NCI-H345 treated with DMSO at 0.1 percent for 48 hours (cell line): ENCODE data around the gene PEX5.

Experiments
- DNase-seq: peaks from one replicate; lab custom pipeline; 2025; ENCODE audit not compliant: unreplicated experiment; lab: John Stamatoyannopoulos, UW

PEX5 gene

DNA sequence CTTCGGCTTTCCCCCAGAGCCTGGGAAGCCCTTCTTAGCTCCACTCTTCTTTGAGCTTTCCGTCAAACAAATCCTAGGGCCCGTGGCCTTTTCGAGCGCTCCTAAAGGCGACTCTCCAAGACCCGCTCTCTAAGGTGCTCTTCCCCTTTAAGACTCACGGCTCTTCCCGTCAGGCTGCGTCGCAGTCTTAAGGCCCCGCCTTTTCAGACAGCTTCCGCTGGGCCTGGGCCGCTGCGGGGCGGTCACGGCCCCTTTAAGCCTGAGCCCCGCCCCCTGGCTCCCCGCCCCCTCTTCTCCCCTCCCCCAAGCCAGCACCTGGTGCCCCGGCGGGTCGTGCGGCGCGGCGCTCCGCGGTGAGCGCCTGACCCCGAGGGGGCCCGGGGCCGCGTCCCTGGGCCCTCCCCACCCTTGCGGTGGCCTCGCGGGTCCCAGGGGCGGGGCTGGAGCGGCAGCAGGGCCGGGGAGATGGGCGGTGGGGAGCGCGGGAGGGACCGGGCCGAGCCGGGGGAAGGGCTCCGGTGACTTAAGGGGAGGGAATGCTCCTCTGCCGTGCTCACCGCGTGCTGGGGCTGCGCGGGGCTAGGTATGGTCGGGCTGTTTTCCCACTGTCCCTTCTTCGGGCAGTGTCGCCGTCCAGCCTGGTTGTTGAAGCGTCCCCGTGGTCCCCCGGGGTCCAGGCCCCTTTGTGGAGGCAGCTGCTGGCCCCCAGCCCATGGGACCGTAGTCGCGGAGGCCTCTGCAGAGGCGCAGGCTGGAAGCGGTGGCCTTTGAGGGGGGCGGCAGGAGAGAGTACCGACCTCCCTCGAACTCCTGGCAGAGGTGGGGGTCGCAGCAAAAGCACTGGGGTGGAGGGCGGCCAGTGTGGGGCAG, at the start of gene PEX5:
Gene PEX5 (plus strand): TSS at position 289 of the 870 bp plus-strand sequence. CDS start 692 bp downstream, outside the sequence.
- DNase-seq, result peak; percentile 76

DNA sequence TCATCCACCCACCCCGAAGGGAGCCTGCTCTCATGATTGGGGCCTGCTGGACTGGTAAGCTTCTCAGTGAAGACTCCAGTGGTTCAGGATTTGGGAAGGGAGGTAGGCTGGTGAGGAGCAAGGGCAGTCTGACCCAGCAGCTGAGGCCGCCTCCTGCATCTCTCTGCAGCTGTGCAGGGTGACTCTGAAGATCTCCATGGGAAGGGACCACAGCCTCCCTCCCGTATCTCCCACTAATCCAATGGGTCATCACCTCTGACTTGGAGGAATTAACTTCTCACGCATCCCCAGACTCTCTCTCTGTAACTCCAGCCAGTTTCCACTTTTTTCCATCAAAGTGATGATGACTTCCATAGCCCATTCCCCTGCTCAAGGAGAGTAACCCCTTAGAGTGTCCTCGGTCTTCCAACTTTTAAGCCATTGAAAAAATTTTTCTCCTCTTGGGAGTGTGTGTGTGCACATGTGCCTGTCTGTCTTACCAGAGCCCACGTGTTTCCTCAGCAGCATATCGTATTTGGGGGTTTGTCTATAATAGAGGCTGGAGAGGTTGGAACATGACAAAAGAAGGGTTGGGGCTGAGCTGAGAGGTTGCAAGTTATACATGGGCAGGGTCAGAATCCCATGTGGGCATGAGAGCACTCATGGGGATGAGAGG, 48.0 kb upstream of the PEX5 start:
- no peak for DNase-seq

DNA sequence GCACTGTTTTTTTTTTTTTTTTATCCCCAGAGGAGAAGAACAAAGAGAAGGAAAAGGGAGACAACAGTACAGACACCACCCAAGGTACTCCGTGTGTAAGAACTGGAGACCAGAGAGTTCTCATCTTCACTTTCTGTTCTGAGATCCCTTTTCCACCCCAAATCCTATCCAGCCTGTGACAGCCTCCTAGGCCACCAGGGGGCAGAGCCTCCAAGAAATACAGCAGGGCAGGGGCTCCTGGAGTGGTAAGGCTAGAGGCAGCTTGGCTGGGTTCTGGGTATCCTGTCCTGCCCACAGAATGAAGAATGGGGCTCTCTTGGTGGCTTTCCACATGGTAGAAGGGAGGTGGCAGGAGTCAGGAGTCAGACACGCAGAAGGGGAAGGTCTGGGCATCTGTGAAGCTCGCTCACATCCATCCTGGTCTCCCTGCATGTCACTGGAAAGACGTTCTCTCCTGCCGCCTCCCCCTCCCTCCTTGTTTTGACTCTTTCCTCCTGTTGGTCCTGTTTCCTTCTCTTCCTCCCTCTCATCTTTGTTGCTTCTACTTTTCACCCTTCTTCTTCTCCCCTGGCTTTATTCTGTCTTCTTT, 47.3 kb upstream of the PEX5 start:
- no peak for DNase-seq

DNA sequence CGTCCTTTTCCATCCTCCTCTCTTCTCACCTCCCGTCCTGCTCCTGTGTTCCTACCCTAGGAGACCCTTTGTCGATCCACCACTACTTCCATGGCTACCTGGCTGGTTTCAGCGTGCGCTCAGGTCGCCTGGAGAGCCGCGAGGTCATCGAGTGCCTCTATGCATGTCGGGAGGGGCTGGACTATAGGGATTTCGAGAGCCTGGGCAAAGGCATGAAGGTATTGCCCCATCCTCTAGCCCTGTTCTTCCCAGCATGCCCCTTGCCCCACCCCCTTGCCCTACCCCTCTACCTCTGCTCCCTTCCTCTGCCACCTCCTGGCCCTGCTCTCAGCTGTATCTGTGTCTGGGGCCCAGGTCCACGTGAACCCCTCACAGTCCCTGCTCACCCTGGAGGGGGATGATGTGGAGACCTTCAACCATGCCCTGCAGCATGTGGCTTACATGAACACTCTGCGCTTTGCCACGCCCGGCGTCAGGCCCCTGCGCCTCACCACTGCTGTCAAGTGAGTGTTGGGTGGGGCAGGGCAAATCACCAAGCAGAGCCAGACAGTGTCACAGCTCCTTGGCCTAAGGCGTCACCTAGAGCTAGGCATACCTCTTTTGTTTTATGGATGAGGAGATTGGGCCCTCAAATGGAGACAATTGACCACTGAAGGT, 46.5 kb upstream of the PEX5 start:
- no peak for DNase-seq

DNA sequence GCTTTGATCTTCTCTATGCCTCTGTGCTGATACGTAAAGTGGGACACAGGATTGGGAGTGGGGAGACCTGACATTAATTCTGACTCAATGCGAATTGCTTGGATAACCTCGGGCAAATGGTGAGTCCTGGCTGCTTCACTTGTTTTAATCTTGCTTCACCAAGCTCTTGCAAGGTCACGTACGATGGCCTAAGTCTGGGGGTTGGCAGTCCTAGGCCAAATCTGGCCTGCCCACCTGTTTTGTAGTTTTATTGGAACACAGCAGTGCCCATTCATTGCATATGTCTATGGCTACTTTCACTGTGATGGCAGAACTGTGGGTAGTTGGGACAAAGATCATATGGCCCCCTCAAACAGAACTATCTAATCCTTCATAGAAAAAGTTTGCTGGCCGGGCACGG, 45.9 kb upstream of the PEX5 start:
- no peak for DNase-seq

DNA sequence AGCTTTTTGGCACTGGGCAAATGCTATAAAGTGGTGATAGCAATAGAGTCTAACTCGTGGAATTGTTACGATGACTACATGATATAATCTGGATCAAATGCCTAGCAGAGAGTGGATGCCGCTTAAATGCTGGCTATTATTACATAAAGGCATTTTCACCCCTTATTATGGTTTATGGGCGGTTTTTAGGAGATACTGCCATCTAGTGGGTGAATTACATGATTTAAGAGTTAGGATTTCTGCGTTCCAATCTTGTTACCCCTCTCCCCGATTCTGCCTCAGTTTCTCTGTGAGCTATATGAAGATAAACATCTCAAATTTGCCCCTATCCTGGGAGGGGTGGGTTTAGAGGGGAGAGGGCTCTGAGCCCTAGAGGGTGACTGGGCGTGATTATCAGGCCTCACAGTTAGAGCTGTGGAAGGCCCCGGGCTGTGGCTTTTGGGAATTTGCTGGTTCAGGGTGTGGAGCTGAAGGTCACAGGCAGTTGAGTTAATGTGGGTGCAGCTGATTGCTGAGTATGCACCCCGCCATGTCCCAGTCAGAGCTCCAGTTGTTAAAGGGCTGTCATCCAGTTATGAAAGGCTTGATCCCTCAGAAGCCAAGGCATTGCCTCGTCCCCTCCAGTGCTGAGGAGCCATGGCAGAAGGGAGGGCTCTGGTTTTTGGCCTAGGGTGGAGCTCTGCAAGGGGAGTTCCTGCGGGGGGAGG, 44.9 kb upstream of the PEX5 start:
- DNase-seq, result peak; percentile 12

DNA sequence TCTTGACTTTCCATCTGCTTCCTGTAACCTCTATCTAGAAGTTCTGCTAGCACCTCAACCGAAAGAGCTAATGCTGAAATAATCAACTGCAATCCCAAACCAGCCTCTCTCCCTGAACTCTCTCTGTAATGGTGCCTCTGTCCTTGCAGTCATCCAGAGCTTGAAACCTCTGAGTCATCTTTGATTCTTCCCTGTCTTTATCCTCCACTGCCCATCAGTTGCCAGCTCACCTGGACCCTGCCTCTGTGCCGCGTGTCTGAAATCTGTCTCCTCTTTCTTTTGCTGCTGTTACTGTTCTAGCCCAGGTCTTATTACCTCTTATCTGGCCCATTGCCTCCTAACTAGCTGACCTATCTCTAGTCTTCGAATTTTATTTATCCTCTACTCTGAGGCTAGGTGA, 43.8 kb upstream of the PEX5 start:
- no peak for DNase-seq

DNA sequence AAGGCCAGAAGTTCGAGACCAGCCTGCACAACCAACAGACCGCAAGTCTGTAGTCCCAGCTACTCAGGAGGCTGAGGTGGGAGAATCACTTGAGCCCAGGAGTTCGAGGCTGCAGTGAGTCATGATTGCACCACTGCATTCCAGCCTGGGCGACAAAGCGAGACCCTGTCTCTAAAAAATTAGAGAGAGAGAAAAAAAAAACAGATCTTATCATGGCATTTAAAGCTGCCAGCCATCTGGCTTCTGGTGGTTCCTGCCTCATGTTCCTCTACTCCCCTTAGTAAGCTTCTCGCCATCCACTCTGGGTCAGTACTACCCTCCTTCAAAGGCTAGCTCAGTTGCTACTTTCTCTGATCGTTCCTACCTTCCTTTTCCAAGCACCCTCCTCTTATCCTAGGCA, 43.3 kb upstream of the PEX5 start:
- no peak for DNase-seq

DNA sequence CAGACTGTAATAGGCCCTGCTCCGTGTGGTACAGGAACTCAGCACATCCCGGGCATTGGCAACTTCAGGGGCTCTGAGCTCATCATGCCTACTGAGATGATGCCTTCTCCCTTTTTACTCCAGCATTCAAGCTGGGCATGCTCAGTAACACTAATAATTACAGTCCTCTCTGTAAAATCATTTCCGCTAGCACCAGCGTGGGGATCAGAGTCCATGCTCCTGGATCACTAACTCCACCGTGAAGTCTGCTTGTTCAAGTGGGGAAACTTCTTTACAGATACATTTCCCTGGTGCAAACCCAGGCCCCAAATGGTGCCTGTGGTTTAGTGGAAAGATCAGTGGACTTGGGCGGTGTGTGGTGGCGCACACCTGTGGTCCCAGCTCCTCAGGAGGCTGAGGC, 42.6 kb upstream of the PEX5 start:
- DNase-seq, result no peak

DNA sequence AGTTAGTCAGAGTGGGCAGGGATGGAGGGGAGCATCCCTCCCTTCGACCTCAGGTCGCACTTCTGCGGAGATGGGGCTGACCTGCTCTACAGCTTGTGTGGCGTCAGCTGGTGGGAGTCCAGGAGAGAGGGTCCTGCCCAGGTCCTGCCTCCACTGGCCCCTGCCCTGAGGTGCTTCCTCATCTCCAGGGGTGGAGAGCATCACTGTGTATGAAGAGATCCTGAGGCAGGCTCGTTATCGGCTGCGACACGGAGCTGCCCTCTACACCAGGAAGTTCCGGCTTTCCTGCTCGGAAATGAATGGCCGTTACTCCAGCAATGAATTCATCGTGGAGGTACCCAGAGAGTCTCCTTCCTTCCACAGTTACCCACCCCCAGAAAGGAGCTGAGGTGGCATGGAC, 39.1 kb upstream of the PEX5 start:
- no peak for DNase-seq

DNA sequence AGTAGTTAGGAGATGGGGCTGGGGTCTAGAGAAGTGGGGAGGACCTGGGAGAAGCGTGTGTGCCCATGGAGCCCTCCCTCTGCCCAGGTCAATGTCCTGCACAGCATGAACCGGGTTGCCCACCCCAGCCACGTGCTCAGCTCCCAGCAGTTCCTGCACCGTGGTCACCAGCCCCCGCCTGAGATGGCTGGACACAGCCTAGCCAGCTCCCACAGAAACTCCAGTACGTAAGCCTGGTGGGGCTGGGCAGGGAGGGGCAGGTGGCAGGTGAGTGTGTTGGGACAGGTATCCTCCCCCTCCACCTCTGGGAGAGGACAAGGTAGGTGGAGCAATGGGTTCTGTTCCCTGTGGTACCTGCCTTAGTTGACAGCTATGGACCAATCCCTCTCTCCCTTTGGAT, 38.6 kb upstream of the PEX5 start:
- no peak for DNase-seq

DNA sequence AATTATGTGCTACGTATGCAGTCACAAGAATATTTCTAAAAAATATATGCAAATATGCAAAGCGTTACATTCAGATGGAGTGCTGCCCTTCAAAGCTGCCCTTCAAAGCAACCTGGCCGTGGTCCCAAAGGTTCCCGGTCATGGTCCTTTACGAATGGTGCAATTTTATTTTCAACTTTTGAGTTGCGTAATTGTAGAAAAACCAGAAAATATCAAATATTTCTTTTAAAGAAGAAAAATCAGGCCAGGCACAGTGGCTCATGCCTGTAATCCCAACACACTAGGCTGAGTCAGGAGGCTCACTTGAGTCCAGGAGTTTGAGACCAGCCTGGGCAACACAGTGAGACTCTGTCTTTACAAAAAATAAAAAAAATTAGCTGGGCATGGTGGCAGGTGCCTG, 38.0 kb upstream of the PEX5 start:
- no peak for DNase-seq

DNA sequence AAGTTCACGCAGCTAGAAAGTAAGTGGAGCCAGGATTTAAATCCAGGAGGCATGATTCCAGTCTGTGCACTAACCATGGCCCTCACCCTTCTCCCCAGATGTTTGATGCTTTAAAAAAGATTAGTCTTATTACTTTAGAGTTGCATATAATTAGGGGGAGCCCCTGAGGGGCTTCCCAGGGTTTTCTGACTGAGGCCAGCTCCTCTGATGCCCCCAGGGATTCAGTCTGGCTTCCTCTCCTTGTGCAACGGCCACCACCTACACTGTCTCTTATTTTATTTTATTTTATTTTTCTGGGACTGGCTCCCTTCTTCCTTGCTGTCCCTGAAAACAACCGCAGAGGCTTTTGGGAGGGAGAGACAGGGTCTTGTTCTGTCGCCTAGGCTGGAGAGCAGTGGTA, 36.7 kb upstream of the PEX5 start:
- DNase-seq, result no peak

DNA sequence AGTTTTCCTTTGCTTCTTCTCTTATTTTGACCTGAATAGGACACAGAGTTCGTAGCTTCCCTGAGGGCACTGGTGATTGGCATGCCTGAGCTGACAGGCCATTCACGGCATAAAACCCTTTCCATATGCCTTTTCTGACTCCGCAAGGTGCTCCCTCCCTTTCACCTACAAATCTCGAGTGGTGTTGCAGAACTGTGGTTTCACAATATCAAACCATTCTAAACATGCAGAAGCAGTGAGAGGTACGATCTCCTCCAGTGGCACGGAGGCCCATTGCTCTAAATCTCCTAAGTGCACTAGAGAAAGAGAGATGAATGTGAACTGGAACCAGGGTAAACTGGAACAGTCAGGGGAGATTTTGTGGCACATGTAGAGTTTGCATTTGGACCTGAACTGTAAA, 35.4 kb upstream of the PEX5 start:
- DNase-seq, result no peak

DNA sequence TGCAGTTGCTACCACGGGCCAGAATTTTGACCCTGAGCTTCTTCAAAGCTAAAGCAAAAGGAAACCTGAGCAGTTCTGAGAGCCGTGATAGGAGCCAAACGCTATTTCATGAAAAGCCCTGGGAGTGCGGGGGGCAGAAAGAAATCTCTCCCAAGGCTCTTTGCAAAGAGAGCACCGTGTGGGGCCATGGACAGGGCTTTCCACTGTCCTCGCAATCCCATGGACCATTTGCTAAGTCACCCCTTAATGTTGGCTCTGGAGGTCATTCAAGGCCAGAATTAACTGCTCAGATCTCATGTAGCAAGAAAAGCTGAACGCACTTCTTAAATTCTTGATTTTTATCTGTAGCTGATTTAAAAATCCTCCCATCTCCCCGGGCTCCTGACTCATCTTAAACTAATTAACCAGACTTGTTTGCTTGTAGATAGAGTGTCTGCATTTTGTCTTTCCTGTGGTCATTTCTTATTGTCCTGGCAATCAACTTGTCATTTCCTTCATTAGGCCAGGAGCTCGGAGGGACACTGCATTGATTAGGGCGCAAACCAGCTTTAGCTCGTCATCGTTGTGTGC, 34.5 kb upstream of the PEX5 start:
- no peak for DNase-seq

DNA sequence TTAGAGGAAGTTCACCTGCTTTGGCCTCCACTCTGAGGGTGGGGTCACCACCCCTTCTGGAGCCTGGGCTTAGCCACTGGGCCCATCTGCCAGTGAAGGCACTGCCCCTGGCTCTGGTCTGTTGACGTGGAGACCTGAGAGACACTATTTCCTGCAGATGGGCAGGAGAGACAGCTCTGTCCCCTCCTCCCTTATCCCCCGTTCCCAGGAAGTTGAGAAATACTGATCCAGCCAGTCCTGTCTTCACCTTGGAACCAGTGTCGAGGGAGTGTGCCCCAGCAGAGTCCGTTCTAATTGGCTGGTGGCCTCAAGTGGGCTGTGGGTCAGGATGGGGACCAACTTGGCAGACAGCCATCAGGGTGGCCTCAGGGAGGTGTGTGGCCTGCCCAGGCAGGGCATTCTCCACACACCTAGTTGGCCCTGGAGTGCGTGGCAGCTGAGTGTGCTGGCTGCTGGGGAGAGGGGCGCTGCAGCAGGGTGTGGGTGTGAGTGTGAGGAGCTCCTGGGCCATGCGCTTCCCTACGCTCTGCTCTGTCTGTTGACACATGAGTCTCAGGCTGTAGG, 33.9 kb upstream of the PEX5 start:
- no peak for DNase-seq

DNA sequence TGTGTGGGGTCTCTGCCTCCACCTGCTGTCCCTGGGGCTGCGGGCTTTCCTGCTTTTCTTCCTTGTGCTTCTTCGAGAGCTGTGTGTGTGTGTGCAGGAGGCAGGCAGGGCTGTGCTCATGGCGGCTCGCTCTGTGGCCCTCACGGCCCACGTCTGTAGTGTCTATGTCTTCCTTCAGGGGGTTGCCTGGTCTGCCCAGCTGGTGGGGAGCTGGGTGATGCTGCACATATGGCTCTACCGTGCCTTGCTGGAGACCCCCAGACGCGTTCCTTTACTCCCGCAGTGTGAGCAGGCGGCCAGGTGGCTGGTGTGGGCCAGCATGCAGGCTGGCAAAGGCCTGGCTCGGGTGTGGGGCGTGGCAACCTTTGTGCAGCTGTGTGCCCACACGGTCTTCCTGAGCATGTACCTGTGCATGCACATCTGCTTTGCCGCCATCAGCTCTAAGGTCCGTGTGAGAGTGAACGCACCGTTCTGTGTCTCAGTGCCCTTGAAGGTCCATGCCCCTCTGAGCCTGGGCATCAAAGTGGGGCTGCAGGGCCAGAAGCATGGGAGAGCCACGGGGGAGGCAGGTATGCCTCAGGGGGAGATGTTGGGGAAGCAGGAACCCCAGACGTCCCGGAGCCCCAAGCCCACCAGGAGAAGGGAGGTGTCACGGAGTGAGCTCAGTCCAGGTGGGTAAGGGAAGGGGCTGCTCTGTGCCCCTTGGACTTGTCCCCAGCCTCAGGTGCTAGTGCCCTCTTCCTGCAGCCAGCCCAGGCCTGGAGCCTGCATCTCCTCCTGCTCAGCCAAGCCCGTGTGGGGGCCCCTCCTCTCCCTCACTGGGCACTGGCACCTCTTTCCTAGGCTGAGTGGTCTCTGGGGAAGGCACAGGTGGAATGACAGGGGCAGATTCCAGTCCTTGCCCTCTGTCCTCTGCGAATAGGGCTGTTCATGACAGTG, 33.0 kb upstream of the PEX5 start:
- no peak for DNase-seq

DNA sequence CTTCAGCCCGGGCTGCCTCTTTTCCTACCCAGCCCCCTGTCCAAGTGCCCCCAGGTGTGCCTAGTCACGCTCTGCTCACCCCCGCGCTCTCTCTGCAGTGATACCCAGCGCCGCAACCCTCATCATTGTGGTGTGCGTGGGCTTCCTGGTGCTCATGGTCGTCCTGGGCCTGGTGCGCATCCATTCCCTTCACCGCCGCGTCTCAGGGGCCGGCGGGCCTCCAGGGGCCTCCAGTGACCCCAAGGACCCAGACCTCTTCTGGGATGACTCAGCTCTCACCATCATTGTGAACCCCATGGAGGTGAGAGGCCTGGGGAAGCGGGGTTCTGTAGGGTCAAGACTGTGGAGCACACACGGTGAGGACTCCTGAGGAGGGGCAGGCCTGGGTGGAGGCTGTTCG, 32.1 kb upstream of the PEX5 start:
- DNase-seq, result no peak
